GM12864 (cell line): ENCODE measurements around the gene NCKAP5.

Source experiments
- DNase-seq: peaks from one replicate; pipeline ENCODE4 v3.0.0-alpha.2; 2011; ENCODE audit warnings: low read depth
- H3K4me3 ChIP-seq: 2 replicates; pipeline ENCODE4 v1.5.1; 2011; ENCODE audit warnings: mild to moderate bottlenecking, low read depth, low read length, control low read depth
- CTCF ChIP-seq: IDR thresholded peaks from 2 replicates; pipeline ENCODE4 v1.5.1; 2011; ENCODE audit warnings: low read depth, mild to moderate bottlenecking, moderate library complexity, low read length, control low read depth, inconsistent platforms; ENCODE audit errors: missing control alignments

The NCKAP5 gene

GRCh38 chr2:133503323-133503722 is 64.9 kb downstream of the NCKAP5 start:
- no peak overlapping the region for H3K4me3 ChIP-seq
- DNase-seq: peak; percentile 12
- no peak for TF ChIP-seq CTCF

- no peak overlapping the region for H3K4me3 ChIP-seq
- no peak for DNase-seq
- TF ChIP-seq CTCF: no peak
Observed at GRCh38 chr2:133502678-133503077, 65.6 kb downstream of the NCKAP5 start.

- no peak for TF ChIP-seq CTCF
- DNase-seq: no peak
- H3K4me3 ChIP-seq: no peak overlapping the region
Observed at GRCh38 chr2:133500917-133501316, 67.3 kb downstream of the NCKAP5 start.

- TF ChIP-seq CTCF: no peak
- no peak overlapping the region for H3K4me3 ChIP-seq
- peak; percentile 48 for DNase-seq
Observed at GRCh38 chr2:133498662-133499585, 69.3 kb downstream of the NCKAP5 start.

GRCh38 chr2:133497951-133498565 is 70.2 kb downstream of the NCKAP5 start:
- no peak for DNase-seq
- H3K4me3 ChIP-seq: no peak overlapping the region

GRCh38 chr2:133497270-133497893 is 70.9 kb downstream of the NCKAP5 start:
- TF ChIP-seq CTCF: no peak
- no peak overlapping the region for H3K4me3 ChIP-seq
- no peak for DNase-seq

More at GRCh38 chr2:133497951-133498565, 70.2 kb downstream of the NCKAP5 start:
- TF ChIP-seq CTCF: no peak
